ENCODE data around the gene NHLH2.

Gene NHLH2

DNA sequence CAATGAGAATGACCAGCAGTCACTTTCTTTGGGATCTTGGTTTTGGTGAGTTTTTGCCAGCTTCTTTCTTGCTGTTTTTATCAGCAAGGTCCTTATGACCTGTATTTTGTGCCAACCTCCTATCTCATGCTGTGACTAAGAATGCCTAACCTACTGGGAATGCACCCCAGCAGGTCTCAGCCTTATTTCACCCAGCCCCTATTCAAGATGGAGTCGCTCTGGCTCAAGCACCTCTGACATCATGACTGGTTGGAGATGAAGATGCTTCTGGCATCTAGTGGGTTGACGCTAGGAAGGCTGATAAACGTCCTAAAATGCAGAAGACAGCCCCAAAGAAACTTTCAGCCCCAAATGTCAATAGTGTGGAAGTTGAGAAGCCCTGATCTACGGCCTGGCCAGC is 33.6 kb upstream of the NHLH2 start:
- no peaks in the 10 kb centered on the region for H3K79me2 ChIP-seq (ENCODE audit: insufficient read depth, low read depth)
- H3K9ac ChIP-seq: no peak overlapping the region
- H3K27ac ChIP-seq: no peak overlapping the region
- H3K4me3 ChIP-seq (IDR thresholded peaks at IDR 0.05; ENCODE audit: insufficient read depth, low read depth, low read length): no peak overlapping the region
- no peaks in the 10 kb centered on the region for H4K20me1 ChIP-seq (ENCODE audit: insufficient read depth)
- TF ChIP-seq, protein P1, sequence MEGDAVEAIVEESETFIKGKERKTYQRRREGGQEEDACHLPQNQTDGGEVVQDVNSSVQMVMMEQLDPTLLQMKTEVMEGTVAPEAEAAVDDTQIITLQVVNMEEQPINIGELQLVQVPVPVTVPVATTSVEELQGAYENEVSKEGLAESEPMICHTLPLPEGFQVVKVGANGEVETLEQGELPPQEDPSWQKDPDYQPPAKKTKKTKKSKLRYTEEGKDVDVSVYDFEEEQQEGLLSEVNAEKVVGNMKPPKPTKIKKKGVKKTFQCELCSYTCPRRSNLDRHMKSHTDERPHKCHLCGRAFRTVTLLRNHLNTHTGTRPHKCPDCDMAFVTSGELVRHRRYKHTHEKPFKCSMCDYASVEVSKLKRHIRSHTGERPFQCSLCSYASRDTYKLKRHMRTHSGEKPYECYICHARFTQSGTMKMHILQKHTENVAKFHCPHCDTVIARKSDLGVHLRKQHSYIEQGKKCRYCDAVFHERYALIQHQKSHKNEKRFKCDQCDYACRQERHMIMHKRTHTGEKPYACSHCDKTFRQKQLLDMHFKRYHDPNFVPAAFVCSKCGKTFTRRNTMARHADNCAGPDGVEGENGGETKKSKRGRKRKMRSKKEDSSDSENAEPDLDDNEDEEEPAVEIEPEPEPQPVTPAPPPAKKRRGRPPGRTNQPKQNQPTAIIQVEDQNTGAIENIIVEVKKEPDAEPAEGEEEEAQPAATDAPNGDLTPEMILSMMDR (conservative IDR thresholded peaks at IDR 0.05; ENCODE audit: low read depth, low read length): no peak
- no peaks in the 10 kb centered on the region for H3K27me3 ChIP-seq (ENCODE audit: insufficient read depth, low read depth)
- H3K4me1 ChIP-seq (ENCODE audit: low read depth, poor library complexity, severe bottlenecking): no peaks in the 10 kb centered on the region
- no peak overlapping the region for H2AFZ ChIP-seq (ENCODE audit: low read depth)
- H3K4me2 ChIP-seq: no peak overlapping the region
- no peaks in the 10 kb centered on the region for H3K36me3 ChIP-seq (ENCODE audit: insufficient read depth)

DNA sequence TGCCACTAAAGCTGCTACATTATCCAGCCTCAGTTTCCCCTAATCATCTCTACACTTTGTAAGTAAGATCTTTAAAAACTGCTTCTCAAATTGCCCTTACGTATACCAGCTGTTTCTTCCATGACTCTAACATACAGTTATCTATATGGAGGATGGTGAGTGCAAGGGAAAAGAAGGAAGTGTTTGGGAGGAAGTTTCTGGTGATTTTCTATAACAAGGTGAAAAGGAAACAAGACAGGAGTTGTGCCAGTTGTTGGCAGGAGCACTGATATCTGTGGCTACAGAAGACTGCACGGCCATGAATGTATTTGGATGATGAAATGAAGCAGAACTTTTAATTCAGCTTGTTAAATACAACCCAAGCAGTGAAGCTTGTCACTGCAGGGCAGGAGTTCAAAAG is 32.3 kb upstream of the NHLH2 start:
- H3K27me3 ChIP-seq (ENCODE audit: insufficient read depth, low read depth): no peaks in the 10 kb centered on the region
- H3K27ac ChIP-seq: no peak overlapping the region
- H3K4me1 ChIP-seq (ENCODE audit: low read depth, poor library complexity, severe bottlenecking): no peaks in the 10 kb centered on the region
- H3K9ac ChIP-seq: no peak overlapping the region
- H4K20me1 ChIP-seq (ENCODE audit: insufficient read depth): no peaks in the 10 kb centered on the region
- no peaks in the 10 kb centered on the region for H3K79me2 ChIP-seq (ENCODE audit: insufficient read depth, low read depth)
- no peak overlapping the region for H3K4me3 ChIP-seq (IDR thresholded peaks at IDR 0.05; ENCODE audit: insufficient read depth, low read depth, low read length)
- H2AFZ ChIP-seq (ENCODE audit: low read depth): no peak overlapping the region
- no peak overlapping the region for H3K4me2 ChIP-seq
- TF ChIP-seq, protein P1 (conservative IDR thresholded peaks at IDR 0.05; ENCODE audit: low read depth, low read length): no peak
- H3K36me3 ChIP-seq (ENCODE audit: insufficient read depth): no peaks in the 10 kb centered on the region

DNA sequence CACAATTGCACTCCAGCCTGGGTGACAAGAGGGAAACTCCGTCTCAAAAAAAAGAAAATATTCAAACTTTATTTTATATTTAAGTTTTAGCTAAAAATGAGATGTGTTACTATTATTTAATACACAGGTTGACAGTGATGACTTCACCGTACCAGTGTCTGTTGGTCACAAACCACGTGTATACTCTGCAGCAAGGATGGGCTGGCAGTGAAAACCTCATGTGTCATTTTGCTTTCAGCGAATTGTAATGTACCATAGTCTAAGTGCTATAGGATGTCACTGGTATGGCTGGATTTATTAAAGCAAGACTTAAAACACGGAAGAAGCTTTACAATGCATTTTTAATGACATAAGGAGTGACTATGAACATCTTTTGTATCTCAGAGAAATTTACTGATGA is 28.1 kb upstream of the NHLH2 start:
- H3K27me3 ChIP-seq (ENCODE audit: insufficient read depth, low read depth): no peaks in the 10 kb centered on the region
- H3K79me2 ChIP-seq (ENCODE audit: insufficient read depth, low read depth): no peaks in the 10 kb centered on the region
- no peak overlapping the region for H3K4me3 ChIP-seq (IDR thresholded peaks at IDR 0.05; ENCODE audit: insufficient read depth, low read depth, low read length)
- no peak overlapping the region for H3K27ac ChIP-seq
- no peak overlapping the region for H3K9ac ChIP-seq
- H4K20me1 ChIP-seq (ENCODE audit: insufficient read depth): no peaks in the 10 kb centered on the region
- TF ChIP-seq, protein P1 (conservative IDR thresholded peaks at IDR 0.05; ENCODE audit: low read depth, low read length): no peak
- no peaks in the 10 kb centered on the region for H3K4me1 ChIP-seq (ENCODE audit: low read depth, poor library complexity, severe bottlenecking)
- H3K4me2 ChIP-seq: no peak overlapping the region
- H3K36me3 ChIP-seq (ENCODE audit: insufficient read depth): no peaks in the 10 kb centered on the region
- no peak overlapping the region for H2AFZ ChIP-seq (ENCODE audit: low read depth)

DNA sequence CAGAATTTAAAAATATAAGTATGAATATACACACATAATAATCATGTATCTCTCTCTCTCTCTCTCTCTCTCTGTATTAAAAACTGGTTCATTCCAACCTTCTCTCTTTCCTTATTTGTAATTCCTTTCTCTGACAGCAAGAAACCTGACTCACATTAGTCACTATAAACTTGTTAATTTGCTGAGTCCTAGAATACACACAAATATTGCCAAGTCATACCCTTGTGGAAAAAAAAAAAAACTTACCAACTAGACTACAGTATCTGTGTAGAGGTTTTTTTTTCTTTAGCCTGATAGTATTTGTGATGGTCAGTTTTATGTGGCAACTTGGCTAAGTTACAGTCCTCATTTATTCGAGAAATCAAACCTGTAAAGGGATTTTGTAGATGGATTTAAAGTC is 26.3 kb upstream of the NHLH2 start:
- no peak overlapping the region for H3K4me3 ChIP-seq (IDR thresholded peaks at IDR 0.05; ENCODE audit: insufficient read depth, low read depth, low read length)
- H3K27ac ChIP-seq: no peak overlapping the region
- no peak overlapping the region for H3K4me2 ChIP-seq
- H2AFZ ChIP-seq (ENCODE audit: low read depth): no peak overlapping the region
- no peak overlapping the region for H3K9ac ChIP-seq
- no peaks in the 10 kb centered on the region for H4K20me1 ChIP-seq (ENCODE audit: insufficient read depth)
- no peaks in the 10 kb centered on the region for H3K27me3 ChIP-seq (ENCODE audit: insufficient read depth, low read depth)
- no peaks in the 10 kb centered on the region for H3K4me1 ChIP-seq (ENCODE audit: low read depth, poor library complexity, severe bottlenecking)
- no peaks in the 10 kb centered on the region for H3K79me2 ChIP-seq (ENCODE audit: insufficient read depth, low read depth)
- no peaks in the 10 kb centered on the region for H3K36me3 ChIP-seq (ENCODE audit: insufficient read depth)
- TF ChIP-seq, protein P1 (conservative IDR thresholded peaks at IDR 0.05; ENCODE audit: low read depth, low read length): no peak

Data from KMS-11 (cell line).